K562 (cell line): ENCODE measurements around the gene KMT5C. TPM values are rescaled to one million over a fixed set of nuclear protein-coding genes. Genes with fewer than 3 reads are reported as not detected.

ENCODE experiments used
- ATAC-seq: fragments of 200-7000 bp; cut with Tn5 transposase; 3 replicates; pipeline ENCODE4 v1.9.1; 2020; ENCODE audit warnings: moderate library complexity
- BruUV-seq: library from RNA; stranded (reverse); fragments of 400-500 nt; replicated peaks from 2 replicates; lab custom pipeline; 2021; lab: Mats Ljungman, UMichigan
- CTCF ChIA-PET: fragments of 300-600 bp; formaldehyde crosslinking; extraction: SDS; loops from one replicate; lab custom pipeline; 2021; ENCODE audit warnings: low intra/inter-chr PET ratio; lab: Yijun Ruan, JAX
- POLR2A ChIA-PET: fragments of 300-600, 350-650 bp; sonication (Branson Sonifier 250); formaldehyde crosslinking; extraction: SDS; loops from one replicate; lab custom pipeline; 2021; ENCODE audit warnings: antibody characterized with exemption, inconsistent platforms; lab: Yijun Ruan, JAX
- DNase-seq, 4 experiments: peaks; one replicate each; pipeline versions ENCODE4 v3.0.0 to v3.0.0-alpha.2; 2011 to 2018; ENCODE audit warnings: low spot score in 3 of 4, mixed read lengths in 3 of 4; ENCODE audit errors: extremely low read depth in 1 of 4
- FAIRE-seq: peaks from 2 replicates; lab custom pipeline; 2011; peaks lifted over from hg19 to GRCh38; lab: Jason Lieb, UNC
- H2AFZ ChIP-seq: 2 replicates; pipeline ENCODE4 v1.6.0; 2011; ENCODE audit warnings: low read depth, low read length, control low read depth, inconsistent platforms
- H3K27ac ChIP-seq: fragments of 200-600 bp; 3 replicates; pipeline ENCODE4 v1.8.0; 2011; ENCODE audit warnings: low read depth, mild to moderate bottlenecking, control low read depth, inconsistent platforms, low read length, moderate library complexity, mixed read lengths; ENCODE audit errors: extremely low read depth
- H3K27me3 ChIP-seq, 2 experiments: fragments of 300-600 bp in 1 of 2; 2 replicates in 1 of 2; 3 replicates in 1 of 2; pipeline versions ENCODE4 v1.6.0 to v1.8.0; 2011; ENCODE audit warnings: inconsistent platforms in 2 of 2, low read length in 2 of 2, mild to moderate bottlenecking in 1 of 2, mixed read lengths in 1 of 2, moderate library complexity in 1 of 2; ENCODE audit not compliant: control insufficient read depth in 2 of 2, insufficient read depth in 2 of 2
- H3K36me3 ChIP-seq: fragments of 300-600 bp; 3 replicates; pipeline ENCODE4 v1.8.0; 2011; ENCODE audit warnings: mild to moderate bottlenecking, low read length, inconsistent platforms; ENCODE audit not compliant: control insufficient read depth, insufficient read depth
- H3K4me1 ChIP-seq, 2 experiments: fragments of 200-600 bp in 1 of 2; replicated peaks in 1 of 2; 2 replicates in 1 of 2; 3 replicates in 1 of 2; pipeline versions ENCODE4 v1.5.1 to v1.8.0; 2011; ENCODE audit warnings: inconsistent platforms in 2 of 2, low read length in 2 of 2, mild to moderate bottlenecking in 1 of 2, mixed read lengths in 1 of 2, moderate library complexity in 1 of 2; ENCODE audit not compliant: control insufficient read depth in 2 of 2, insufficient read depth in 2 of 2
- H3K4me2 ChIP-seq: 2 replicates; pipeline ENCODE4 v1.6.1; 2011; ENCODE audit warnings: low read length, control low read depth, inconsistent platforms, mixed read lengths; ENCODE audit not compliant: insufficient read depth
- H3K4me3 ChIP-seq: fragments of 200-600 bp; sonication (generic), shearing (Covaris generic); 2 replicates; pipeline ENCODE4 v1.5.1; 2016; ENCODE audit warnings: control low read depth, inconsistent platforms
- H3K79me2 ChIP-seq: fragments of 200-600 bp; 3 replicates; pipeline ENCODE4 v1.8.0; 2011; ENCODE audit warnings: low read length, inconsistent platforms; ENCODE audit not compliant: control insufficient read depth, insufficient read depth
- H3K9ac ChIP-seq, 2 experiments: 2 replicates each; pipeline versions ENCODE4 v1.6.0 to v1.6.1; 2011; ENCODE audit warnings: low read depth in 2 of 2, low read length in 2 of 2, control low read depth in 1 of 2, inconsistent platforms in 1 of 2, mild to moderate bottlenecking in 1 of 2, mixed read lengths in 1 of 2; ENCODE audit not compliant: insufficient read depth in 1 of 2
- H3K9me1 ChIP-seq: one replicate; pipeline ENCODE4 v1.6.0; 2011; ENCODE audit warnings: inconsistent platforms, mild to moderate bottlenecking, low read length, moderate library complexity; ENCODE audit not compliant: control insufficient read depth, insufficient read depth
- H3K9me3 ChIP-seq: replicated peaks from 2 replicates; pipeline ENCODE4 v1.5.1; 2011; ENCODE audit warnings: low read depth, low read length, inconsistent platforms; ENCODE audit not compliant: control insufficient read depth, insufficient read depth
- H4K20me1 ChIP-seq: replicated peaks from 2 replicates; pipeline ENCODE4 v1.6.1; 2011; ENCODE audit warnings: low read length, inconsistent platforms, mixed read lengths; ENCODE audit not compliant: control insufficient read depth, insufficient read depth
- ARID3B ChIP-seq: fragments of 250-450 bp; sonication (Bioruptor Pico); IDR thresholded peaks from 2 replicates; pipeline ENCODE4 v1.4.0; 2020; ENCODE audit warnings: borderline replicate concordance
- CREB3L1 ChIP-seq: fragments of 450-650 bp; IDR thresholded peaks from 2 replicates; pipeline ENCODE4 v1.6.1; 2014; ENCODE audit warnings: low read depth, mild to moderate bottlenecking, moderate library complexity, borderline replicate concordance
- EGR1 ChIP-seq: fragments of 450-650 bp; conservative IDR thresholded peaks from 2 replicates; pipeline ENCODE4 v1.6.1; 2017; ENCODE audit warnings: mild to moderate bottlenecking
- ELF1 ChIP-seq: fragments of 200-800 bp; sonication (Bioruptor generic); IDR thresholded peaks from 2 replicates; pipeline ENCODE4 v1.6.1; 2016; ENCODE audit warnings: missing genetic modification characterization, missing compliant biosample characterization
- PBX2 ChIP-seq, 2 experiments: IDR thresholded peaks in 1 of 2; conservative IDR thresholded peaks in 1 of 2; 2 replicates each; pipeline ENCODE4 v1.6.1; 2016; ENCODE audit warnings: low read depth in 2 of 2, mild to moderate bottlenecking in 1 of 2, missing compliant biosample characterization in 1 of 2, missing genetic modification characterization in 1 of 2, moderate library complexity in 1 of 2
- PCBP2 ChIP-seq: fragments of 200-400 bp; formaldehyde crosslinking; IDR thresholded peaks from 2 replicates; pipeline ENCODE4 v1.6.1; 2018; ENCODE audit warnings: low read length, low read depth, mild to moderate bottlenecking, moderate library complexity; ENCODE audit not compliant: poor library complexity, severe bottlenecking
- SREBF1 ChIP-seq: fragments of 150-350 bp; IDR thresholded peaks from 2 replicates; pipeline ENCODE4 v1.6.1; 2014; ENCODE audit warnings: antibody characterized with exemption, low read depth, low read length, borderline replicate concordance
- ZFX ChIP-seq: sonication (generic); formaldehyde crosslinking; IDR thresholded peaks from 2 replicates; pipeline ENCODE4 v1.8.0; 2022; ENCODE audit warnings: mild to moderate bottlenecking, missing genetic modification reagents, moderate library complexity
- ZNF146 ChIP-seq: IDR thresholded peaks from one replicate; pipeline ENCODE4 v1.6.1; 2018; ENCODE audit warnings: missing compliant biosample characterization; ENCODE audit not compliant: unreplicated experiment
- WGBS: fragments of 100-300 bp; shearing (Covaris generic); methylation state at CpG from one replicate; pipeline ENCODE4 v1.1.6; 2016; ENCODE audit warnings: low coverage, mixed read lengths; ENCODE audit not compliant: insufficient coverage; ENCODE audit errors: missing lambda C conversion rate; 5-methylcytosine and 5-hydroxymethylcytosine counted together
- in situ Hi-C: fragments of 300-500 bp; cut with MboI; formaldehyde crosslinking; loops from 4 replicates; pipeline ENCODE4 v1.15.0; 2018; ENCODE audit warnings: inconsistent platforms, mixed read lengths
- intact Hi-C: fragments of 100-400 bp; cut with micrococcal nuclease; formaldehyde crosslinking; loops from 2 replicates; pipeline ENCODE4 v1.14.2; 2022
- polyA plus RNA-seq, 8 experiments: library from polyadenylated mRNA; depleted of rRNA in 4 of 8; stranded (reverse) in 5 of 8; unstranded in 3 of 8; fragments of >200 nt; fragmentation: Nextera tagmentation in 2 of 8; fragmentation: Illumina TruSeq in 1 of 8; extraction: Ambion mirVana in 2 of 8; extraction: Trizol in 1 of 8; gene quantifications; 2 replicates each; pipeline versions ENCODE4 v1.2.1 to v1.2.3, GENCODE V29; 2011 to 2014; ENCODE audit warnings: inconsistent platforms in 1 of 8, missing spikeins in 1 of 8
- total RNA-seq, 7 experiments: library from RNA; depleted of rRNA in 6 of 7; stranded (reverse); fragments of >200 nt in 6 of 7; fragmentation: Illumina TruSeq in 2 of 7; extraction: Trizol in 2 of 7; gene quantifications; 2 replicates each; pipeline versions ENCODE4 v1.2.1 to v1.2.3, GENCODE V29; 2011 to 2021; ENCODE audit warnings: low replicate concordance in 1 of 7
- TF ChIP-seq, protein P1 (sequence below): fragments of 200-400 bp; formaldehyde crosslinking; IDR thresholded peaks from 2 replicates; pipeline ENCODE4 v1.6.1; 2017; ENCODE audit warnings: mild to moderate bottlenecking, low read depth, low read length, moderate library complexity

Gene KMT5C
- total and polyA plus RNA-seq, 9 of the 15 experiments (the other 6 are each of a cell fraction or from before 2014, with no cell fraction given): 0.15 to 53.5 (median 16.6) TPM

DNA sequence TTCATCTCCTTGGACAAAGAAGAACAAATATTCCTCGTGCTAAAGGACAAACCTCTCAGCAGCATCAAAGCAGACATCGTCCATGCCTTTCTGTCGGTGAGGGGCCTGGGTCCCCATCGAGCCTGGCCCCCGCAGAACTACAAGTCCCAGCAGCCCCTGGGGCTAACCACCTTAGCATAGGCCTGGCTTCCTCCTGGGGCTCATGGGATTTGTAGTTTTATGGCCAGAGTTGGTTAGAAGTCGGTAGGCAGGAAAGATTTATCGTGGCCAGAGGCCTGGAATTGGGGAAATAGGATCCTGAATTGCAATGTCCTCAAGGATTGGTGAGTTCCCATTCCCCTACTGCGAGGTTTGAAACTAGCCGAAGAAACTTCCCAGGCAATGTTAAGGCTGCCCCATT lies 34.2 kb upstream of the KMT5C start:
- BruUV-seq: no TSS peak
- ChIA-PET POLR2A (interaction anchor here (0.5 kb wide), 1 partner anchor 199 kb away, joined by 4 read pairs; no protein-coding TSS in a partner anchor), CTCF (no interaction called here)
- peaks cover 9 to 49% of the 10 kb centered on the region in 2 experiments; a peak in 4 of 5 replicates for H3K4me1 ChIP-seq
- H3K27me3 ChIP-seq: no peaks in the 10 kb centered on the region
- H3K4me2 ChIP-seq: no peak overlapping the region
- no peak overlapping the region for H3K9ac ChIP-seq
- peaks cover 5% of the 10 kb centered on the region; the same call in 1 of the 3 replicates for H3K36me3 ChIP-seq
- H4K20me1 ChIP-seq: no peaks in the 10 kb centered on the region
- no peaks in the 10 kb centered on the region for H3K79me2 ChIP-seq
- peak; percentile 72 to 85 (median 79) for DNase-seq
- no peaks in the 10 kb centered on the region for H3K9me1 ChIP-seq
- intact Hi-C loops: no loop called here
- peak; percentile 77 for FAIRE-seq
- H3K4me3 ChIP-seq: no peak overlapping the region
- in situ Hi-C loops: no loop called here
- H3K9me3 ChIP-seq: no peaks in the 10 kb centered on the region; the same call in 1 of the 2 replicates
- H3K27ac ChIP-seq: no peak overlapping the region
- peak overlapping the region; percentile 49; the same call in 1 of the 2 replicates for H2AFZ ChIP-seq
- WGBS: 32% methylated on average over 9 of the region's 9 CpGs
- peak; percentile 83 for ATAC-seq
- TF ChIP-seq PBX2 (CRISPR knock-in tag; IDR thresholded peaks at IDR 0.05; ENCODE audit: low read depth) (no peak), PBX2 (tag; conservative IDR thresholded peaks at IDR 0.05; ENCODE audit: low read depth) (0 out of 2 replicates have a peak, but pooled peaks have one; percentile 7), CREB3L1 (peak; percentile 79; the same call in 1 of the 2 replicates), ZFX (peak; percentile 42; the same call in 1 of the 2 replicates), PCBP2 (no peak), SREBF1 (peak; percentile 54; the same call in 1 of the 2 replicates), ELF1 (tag) (0 out of 2 replicates have a peak, but pooled peaks have one; percentile 19), EGR1 (0 out of 2 replicates have a peak, but pooled peaks have one; percentile 6), ZNF146 (CRISPR knock-in tag) (no peak), ARID3B (CRISPR knock-in tag) (no peak)
- TF ChIP-seq, protein P1, sequence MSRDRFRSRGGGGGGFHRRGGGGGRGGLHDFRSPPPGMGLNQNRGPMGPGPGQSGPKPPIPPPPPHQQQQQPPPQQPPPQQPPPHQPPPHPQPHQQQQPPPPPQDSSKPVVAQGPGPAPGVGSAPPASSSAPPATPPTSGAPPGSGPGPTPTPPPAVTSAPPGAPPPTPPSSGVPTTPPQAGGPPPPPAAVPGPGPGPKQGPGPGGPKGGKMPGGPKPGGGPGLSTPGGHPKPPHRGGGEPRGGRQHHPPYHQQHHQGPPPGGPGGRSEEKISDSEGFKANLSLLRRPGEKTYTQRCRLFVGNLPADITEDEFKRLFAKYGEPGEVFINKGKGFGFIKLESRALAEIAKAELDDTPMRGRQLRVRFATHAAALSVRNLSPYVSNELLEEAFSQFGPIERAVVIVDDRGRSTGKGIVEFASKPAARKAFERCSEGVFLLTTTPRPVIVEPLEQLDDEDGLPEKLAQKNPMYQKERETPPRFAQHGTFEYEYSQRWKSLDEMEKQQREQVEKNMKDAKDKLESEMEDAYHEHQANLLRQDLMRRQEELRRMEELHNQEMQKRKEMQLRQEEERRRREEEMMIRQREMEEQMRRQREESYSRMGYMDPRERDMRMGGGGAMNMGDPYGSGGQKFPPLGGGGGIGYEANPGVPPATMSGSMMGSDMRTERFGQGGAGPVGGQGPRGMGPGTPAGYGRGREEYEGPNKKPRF: no peak
